Placental pericyte (primary cell): ENCODE measurements around the gene A4GNT. TPM values are rescaled to one million over a fixed set of nuclear protein-coding genes. Genes with fewer than 3 reads are reported as not detected.

ENCODE experiments used
- total RNA-seq: library from RNA; depleted of rRNA; stranded (reverse); fragments of >200 nt; gene quantifications from 2 replicates; pipeline ENCODE4 v1.2.3, GENCODE V29; 2012

Gene A4GNT
- total RNA-seq = not detected in 2 replicates

GRCh38 chr3:138132239-138132638, at the start of gene A4GNT:
Gene A4GNT (minus strand): TSS chr3:138132390. CDS start chr3:138131256, 1,134 bp downstream.

GRCh38 chr3:138174421-138175131, 42.4 kb upstream of the A4GNT start, which contains the start of gene DBR1:
Gene DBR1 (minus strand): TSS chr3:138174921. CDS start chr3:138174795, 126 bp downstream.

GRCh38 chr3:138114988-138115971, 16.9 kb downstream of the A4GNT start, which contains the start of gene DZIP1L:
Gene DZIP1L (minus strand): TSS chr3:138115608. CDS start chr3:138103971, 11,637 bp downstream.

Other genes with a start within 250 kb of the A4GNT start
- gene CLDN18, start 122.2 kb downstream of the A4GNT start, total RNA-seq = not detected in 2 replicates
- gene DZIP1L, start 16.8 kb downstream of the A4GNT start, total RNA-seq = 20.8 and 45.2 TPM in 2 replicates
- gene DBR1, start 42.5 kb upstream of the A4GNT start, total RNA-seq = 5.9 and 19.2 TPM in 2 replicates
- gene ARMC8, start 54.9 kb upstream of the A4GNT start, total RNA-seq = 49.5 and 59.0 TPM in 2 replicates
- not detected in 2 replicates for gene NME9, start 197.5 kb upstream of the A4GNT start, total RNA-seq
- 13.3 and 42.2 TPM in 2 replicates for gene MRAS, start 216.2 kb upstream of the A4GNT start, total RNA-seq